Smooth muscle cell of the brain vasculature (primary cell): ENCODE measurements around the gene MEGF10.
"Not testable (repeated sequence)": the region's sequence is repeated elsewhere in the genome, so short reads cannot be mapped to it uniquely, and the experiment has no call there.

Experiments used
- DNase-seq: peaks from one replicate; pipeline ENCODE4 v3.0.0-alpha.2; 2012; ENCODE audit warnings: low read depth, low spot score

MEGF10 gene

DNA sequence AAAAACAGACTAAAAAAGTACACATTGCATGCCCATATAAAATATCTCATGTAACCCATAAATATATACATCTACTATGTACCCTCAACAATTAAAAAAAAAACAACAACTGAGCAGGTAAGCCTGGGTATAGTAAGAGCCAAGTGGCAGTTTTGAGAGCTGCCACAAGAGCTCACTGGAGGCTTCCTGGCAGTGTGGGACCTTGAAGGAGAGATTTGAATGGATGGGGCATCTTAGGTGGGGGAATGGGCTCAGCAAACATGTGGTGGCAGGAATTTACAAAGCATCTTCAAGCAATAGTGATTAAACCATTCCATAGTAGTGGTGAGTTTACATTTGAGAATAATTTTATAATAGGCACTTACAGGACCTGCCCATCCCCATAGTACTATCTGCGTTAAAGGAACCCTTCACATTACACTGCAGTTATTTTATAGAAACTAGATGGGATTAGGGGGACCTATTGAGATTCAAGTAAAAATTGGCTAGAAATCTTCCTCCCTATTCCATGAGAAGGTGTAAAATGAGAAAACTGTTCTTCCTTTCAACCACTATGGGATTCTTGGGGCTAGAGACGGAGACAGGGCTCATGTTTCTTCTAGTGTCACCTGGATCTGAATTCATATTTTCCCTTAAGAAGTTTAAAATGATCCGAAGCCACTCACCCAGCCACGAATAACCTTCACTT lies 6.9 kb downstream of the MEGF10 start:
- DNase-seq, result no peak

DNA sequence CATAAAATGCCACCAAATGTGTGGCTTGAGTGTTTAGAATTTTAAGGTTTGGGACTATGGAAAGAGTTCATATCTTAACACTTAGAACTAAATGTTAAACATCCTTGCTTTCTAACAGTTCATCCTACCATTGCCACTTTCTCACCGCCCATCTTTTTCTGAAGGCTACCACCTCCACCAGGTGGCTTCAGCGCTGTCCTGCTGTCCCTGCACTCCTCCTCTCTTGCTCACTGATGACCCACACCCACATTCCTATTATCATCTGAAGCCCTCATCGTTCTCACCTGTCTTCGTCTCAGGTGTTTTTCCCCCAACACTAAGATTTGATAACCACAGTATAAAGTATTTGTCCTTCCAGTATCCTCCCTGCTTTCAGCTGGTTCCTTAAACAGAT lies 7.4 kb downstream of the MEGF10 start:
- no peak for DNase-seq

- DNase-seq, result no peak
These were observed 8.1 kb downstream of the MEGF10 start for GRCh38 chr5:127298656-127299055.

DNA sequence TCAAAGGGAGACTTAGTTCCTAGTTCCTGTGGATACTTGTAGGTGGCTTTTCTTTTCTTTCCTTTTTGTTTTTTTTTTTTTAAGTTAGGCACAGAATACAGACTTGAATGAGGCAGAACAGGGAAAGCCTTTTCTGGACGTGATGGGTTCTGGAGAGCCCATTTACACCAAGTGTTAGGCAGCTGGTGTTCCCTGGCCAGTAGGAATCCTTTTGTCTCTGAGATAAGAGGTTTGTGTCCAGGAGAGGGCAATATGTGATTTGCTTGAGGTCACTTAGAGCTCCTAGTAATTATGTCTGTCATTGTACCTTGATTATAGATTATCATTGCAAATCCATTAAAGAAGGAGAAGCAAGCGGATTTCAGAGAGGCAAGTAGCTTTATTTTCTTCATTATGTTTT lies 9.1 kb downstream of the MEGF10 start:
- DNase-seq, result no peak

- DNase-seq, result no peak
These were observed 11.9 kb downstream of the MEGF10 start for GRCh38 chr5:127302509-127302908.

DNA sequence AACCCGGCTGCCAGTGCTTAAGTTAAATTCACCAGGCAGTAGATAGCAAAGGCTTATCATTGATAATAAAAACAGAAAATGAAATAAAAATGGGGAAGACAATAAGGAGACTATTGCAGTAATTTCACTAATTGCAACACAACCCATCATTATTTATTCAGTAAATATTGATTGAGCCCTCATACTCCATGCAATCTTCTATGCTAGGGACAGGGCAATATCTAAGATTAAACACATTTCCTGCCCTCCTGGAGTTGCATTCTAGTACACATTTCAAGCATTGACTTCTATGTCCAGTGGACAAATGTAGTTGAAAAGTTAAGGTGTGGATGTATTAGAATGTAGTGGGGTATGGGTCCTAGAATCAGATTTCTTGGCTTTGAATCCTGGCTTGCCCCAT lies 12.8 kb downstream of the MEGF10 start:
- DNase-seq, result no peak

DNA sequence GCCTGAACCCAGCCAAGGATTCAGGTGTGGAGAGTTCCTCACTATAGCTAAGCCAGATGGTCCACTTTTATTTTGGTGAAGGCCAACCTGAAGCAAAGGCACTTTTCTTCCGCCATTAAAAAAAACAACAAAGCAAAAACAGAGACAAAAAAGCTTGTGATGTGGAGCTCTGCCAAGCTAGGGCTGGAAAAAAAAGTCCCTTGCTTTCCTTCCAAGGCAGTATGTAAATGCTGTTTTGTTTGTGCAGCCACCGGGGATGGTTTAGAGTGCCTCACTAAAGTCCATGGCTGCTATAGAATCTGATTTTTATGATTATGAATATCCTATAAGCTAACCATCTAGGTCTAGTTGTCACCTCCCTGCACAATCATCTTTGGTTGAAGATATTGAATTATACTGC lies 14.9 kb downstream of the MEGF10 start:
- no peak for DNase-seq

DNA sequence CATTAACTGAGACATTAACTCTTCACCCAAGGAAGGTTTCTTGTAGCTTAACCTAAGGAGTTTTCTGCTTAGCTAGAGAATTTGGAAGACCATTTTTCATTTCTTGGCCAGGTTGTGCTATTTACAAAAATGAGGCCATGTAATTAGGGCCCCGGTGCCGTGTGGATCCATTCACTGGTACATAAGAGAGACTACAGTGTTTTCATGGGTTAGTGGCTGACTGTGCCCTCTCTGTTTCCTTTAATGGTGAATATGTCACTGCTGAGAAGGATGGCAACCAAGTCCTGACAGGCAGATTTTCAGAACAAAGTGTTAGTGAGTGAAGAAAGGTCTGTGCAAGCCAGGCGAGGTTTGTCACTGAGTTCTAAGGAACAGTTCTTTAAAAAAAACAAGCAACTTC lies 15.4 kb downstream of the MEGF10 start:
- DNase-seq, result no peak

DNA sequence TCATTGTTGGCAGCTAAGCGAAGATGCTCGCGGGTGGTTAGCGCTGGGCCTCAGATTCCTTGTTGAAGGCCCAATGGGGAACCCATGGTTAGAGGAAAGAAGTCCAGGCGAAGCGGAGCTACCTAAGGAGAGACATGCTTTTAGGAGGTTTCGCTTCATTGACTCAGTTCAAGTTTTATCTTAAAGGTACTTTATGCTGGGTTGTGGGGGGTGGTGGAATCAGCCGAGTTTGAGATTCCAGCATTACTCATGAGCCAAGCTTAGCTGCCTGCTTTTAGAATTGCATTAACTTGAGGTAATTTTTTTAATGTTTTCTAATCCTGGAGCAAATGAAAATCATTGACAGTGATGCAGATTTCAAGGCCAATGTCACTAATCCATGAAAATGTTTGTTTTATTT lies 16.1 kb downstream of the MEGF10 start:
- DNase-seq, result no peak

GRCh38 chr5:127307868-127308267 lies 17.3 kb downstream of the MEGF10 start:
- DNase-seq, result no peak

DNA sequence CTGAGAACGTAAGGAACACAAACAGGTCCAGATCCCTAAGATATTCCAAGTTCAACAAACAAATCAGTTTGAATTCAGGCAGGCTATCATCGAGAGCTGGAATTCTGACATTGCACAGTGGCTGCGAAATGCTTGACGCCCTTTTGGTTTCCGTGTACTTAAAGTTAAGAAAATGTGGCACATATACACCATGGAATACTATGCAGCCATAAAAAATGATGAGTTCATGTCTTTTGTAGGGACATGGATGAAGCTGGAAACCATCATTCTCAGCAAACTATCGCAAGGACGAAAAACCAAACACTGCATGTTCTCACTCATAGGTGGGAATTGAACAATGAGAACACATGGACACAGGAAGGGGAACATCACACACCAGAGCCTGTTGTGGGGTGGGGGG lies 17.7 kb downstream of the MEGF10 start:
- not testable (repeated sequence) for DNase-seq

DNA sequence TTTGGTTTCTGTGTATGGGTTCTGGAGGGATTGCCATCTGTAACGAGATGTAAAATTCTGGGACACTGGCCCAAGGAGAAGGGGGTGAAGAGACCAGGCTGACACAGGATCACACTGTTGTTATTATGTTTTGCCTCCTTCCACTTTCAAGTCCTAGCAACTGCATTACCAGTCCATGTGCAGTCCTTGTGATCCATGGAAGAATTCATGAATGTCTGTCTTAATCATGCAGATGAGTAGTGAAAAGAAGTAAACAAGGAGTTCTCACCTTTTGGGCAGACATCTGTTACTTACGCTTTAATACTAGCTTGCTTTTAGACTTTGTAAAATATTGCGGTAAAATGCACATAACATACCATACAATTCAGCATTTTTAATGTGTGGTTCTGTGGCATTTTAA lies 18.3 kb downstream of the MEGF10 start:
- no peak for DNase-seq

GRCh38 chr5:127311349-127311748 lies 20.8 kb downstream of the MEGF10 start:
- DNase-seq, result no peak

GRCh38 chr5:127311781-127312525 lies 21.4 kb downstream of the MEGF10 start:
- no peak for DNase-seq

GRCh38 chr5:127313379-127313778 lies 22.8 kb downstream of the MEGF10 start:
- DNase-seq, result no peak

DNA sequence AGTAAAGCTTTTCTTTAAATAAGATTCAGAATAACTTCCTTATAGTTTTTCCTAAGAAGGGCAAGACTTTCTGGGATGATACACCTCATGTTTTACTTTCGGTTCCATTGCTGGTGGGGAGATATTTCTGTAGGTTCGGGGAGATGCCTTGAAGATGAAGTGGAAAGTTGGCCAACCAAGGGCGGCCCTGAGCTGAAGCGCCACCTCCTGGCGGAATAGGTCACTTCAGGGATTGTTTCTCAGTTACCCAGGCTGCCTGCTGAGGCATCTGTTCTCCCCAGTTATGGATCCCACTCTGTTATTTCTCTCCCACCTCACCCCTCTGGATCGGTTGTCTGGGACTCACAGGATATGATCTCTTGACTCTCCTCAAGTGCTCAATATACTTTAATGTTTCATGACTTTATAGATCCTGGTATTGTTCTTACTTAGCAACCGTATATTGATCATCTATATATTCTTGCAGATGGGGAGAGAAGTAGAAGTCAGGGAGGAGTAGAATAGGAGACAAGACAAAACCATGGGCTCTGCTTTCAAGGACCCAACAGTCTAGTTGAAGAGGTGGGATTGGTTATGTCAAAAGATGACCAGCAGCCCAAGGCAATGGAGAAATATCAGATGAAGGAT lies 23.4 kb downstream of the MEGF10 start:
- no peak for DNase-seq

DNA sequence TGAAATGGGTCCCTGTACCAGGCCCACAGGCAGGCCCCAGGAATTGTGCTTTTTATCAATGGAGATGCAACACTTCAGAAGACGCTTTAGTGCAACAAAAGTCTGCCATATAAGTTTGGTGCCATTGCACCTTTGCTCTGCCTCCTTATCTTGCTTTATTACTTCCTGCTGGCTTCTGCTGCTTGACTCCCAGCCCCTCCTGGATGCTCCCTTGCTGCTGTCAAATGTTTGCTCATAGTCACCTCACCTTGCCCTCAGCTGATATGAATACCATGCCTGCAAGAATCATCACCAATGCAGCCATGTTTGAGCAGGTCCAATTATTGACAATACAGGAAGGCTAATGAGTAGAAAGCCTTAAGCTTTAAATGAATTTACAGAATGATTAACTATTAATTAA lies 25.4 kb downstream of the MEGF10 start:
- no peak for DNase-seq

- DNase-seq, result not testable (repeated sequence)
These were observed 26.8 kb downstream of the MEGF10 start for GRCh38 chr5:127317385-127317784.

DNA sequence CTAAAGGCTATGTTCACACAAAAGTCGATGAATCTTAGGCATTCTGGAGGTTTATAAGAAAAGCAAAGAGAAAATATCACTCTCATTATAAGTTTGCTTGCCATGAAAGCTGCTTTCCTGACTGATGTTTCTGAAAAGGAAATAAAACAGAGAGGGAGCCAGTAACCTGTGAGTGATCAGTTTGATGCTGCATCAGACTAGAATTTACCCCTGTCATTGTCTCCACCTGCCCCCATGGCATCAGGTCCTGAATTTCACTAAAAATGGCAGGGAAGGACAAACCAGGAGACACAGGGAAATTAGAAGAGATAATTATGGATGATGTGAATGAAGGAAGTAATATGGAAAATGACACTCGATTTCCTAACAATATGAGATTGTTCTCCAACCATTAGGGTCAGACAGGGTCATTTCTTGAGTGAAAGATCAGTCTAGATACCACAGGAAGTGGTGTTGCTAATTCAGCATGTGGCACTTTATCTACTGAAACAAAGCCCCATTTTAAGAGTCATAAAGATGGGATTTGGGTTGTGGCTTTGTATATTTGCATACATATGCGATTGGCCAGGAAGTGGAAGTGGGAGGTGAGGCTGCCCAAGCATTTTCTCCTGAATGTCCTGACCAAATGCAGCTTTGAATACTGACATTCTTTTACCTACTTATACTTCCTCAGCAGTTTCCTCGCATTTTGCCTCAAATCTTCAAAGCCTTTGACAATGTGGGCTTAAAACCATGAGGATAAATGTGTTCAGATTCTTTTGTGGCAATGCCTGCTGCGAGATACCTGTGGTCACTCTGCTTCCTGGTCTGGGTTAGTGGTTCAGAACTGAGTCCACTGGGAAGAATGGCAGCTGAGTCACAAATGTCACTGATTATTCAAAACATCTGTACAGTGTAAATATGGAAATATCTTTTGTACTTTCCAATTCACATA lies 29.7 kb downstream of the MEGF10 start:
- DNase-seq, result no peak

GRCh38 chr5:127321465-127321864 lies 30.9 kb downstream of the MEGF10 start:
- DNase-seq, result no peak

- DNase-seq, result no peak
These were observed 31.8 kb downstream of the MEGF10 start for GRCh38 chr5:127322403-127322802.

DNA sequence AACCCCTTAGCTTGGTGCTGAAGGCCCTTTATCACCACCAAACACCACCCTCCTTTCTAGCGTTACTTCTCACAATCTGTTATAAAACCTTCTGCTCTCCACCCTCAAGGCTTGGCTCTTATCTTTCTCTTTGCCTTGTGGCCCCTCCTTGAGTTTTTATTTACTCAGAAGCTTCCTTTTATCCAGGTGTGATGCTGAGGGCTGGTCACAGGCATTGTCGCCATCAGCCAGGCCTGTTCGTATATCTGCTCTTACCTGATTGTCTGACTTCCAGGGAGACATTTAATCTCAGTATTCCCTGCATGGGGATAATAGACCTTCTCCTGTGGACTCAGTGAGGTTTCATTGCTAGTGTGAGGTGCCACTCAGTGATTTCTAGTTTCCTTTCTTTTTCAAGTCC lies 34.2 kb downstream of the MEGF10 start:
- DNase-seq, result no peak
